WTC11 (cell line): ENCODE results near the gene ZSCAN4.

Source experiments
- CREB1 ChIP-seq: sonication (generic); formaldehyde crosslinking; IDR thresholded peaks from 2 replicates; pipeline ENCODE4 v1.8.0; 2023; ENCODE audit warnings: mild to moderate bottlenecking, missing genetic modification reagents
- CTCF ChIP-seq: fragments of 200-600 bp; IDR thresholded peaks from 2 replicates; pipeline ENCODE4 v1.8.0; 2022; ENCODE audit warnings: antibody characterized with exemption
- ESRRA ChIP-seq: sonication (generic); formaldehyde crosslinking; IDR thresholded peaks from 2 replicates; pipeline ENCODE4 v1.8.1; 2022; ENCODE audit warnings: mild to moderate bottlenecking, missing genetic modification reagents, borderline replicate concordance
- ZNF512 ChIP-seq: sonication (generic); formaldehyde crosslinking; IDR thresholded peaks from 2 replicates; pipeline ENCODE4 v1.8.1; 2022; ENCODE audit warnings: missing genetic modification reagents, borderline replicate concordance
- TF ChIP-seq, protein P1 (sequence below): sonication (generic); formaldehyde crosslinking; IDR thresholded peaks from 2 replicates; pipeline ENCODE4 v1.8.0; 2023; ENCODE audit warnings: missing genetic modification reagents, mild to moderate bottlenecking, borderline replicate concordance

DNA sequence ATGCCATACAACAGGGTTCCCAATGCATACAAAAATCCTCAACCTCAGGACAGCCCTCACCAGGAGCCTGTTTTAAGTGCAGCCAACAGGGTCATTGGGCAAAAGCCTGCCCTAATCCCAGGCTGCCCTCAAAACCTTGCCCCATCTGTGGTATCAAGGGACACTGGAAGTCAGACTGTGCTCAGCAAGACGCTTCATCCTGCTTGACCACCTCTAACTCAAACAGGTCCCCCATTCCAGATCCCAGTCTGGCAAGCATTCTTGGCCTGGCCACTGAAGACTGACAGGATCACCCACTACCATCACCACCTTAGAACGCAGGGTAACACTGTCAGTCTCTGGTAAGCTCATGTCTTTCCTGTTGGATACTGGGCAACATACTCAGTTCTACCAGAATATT lies 15.0 kb upstream of the ZSCAN4 start:
- TF ChIP-seq ZNF512 (CRISPR knock-in tag), result no peak
- TF ChIP-seq, protein P1, sequence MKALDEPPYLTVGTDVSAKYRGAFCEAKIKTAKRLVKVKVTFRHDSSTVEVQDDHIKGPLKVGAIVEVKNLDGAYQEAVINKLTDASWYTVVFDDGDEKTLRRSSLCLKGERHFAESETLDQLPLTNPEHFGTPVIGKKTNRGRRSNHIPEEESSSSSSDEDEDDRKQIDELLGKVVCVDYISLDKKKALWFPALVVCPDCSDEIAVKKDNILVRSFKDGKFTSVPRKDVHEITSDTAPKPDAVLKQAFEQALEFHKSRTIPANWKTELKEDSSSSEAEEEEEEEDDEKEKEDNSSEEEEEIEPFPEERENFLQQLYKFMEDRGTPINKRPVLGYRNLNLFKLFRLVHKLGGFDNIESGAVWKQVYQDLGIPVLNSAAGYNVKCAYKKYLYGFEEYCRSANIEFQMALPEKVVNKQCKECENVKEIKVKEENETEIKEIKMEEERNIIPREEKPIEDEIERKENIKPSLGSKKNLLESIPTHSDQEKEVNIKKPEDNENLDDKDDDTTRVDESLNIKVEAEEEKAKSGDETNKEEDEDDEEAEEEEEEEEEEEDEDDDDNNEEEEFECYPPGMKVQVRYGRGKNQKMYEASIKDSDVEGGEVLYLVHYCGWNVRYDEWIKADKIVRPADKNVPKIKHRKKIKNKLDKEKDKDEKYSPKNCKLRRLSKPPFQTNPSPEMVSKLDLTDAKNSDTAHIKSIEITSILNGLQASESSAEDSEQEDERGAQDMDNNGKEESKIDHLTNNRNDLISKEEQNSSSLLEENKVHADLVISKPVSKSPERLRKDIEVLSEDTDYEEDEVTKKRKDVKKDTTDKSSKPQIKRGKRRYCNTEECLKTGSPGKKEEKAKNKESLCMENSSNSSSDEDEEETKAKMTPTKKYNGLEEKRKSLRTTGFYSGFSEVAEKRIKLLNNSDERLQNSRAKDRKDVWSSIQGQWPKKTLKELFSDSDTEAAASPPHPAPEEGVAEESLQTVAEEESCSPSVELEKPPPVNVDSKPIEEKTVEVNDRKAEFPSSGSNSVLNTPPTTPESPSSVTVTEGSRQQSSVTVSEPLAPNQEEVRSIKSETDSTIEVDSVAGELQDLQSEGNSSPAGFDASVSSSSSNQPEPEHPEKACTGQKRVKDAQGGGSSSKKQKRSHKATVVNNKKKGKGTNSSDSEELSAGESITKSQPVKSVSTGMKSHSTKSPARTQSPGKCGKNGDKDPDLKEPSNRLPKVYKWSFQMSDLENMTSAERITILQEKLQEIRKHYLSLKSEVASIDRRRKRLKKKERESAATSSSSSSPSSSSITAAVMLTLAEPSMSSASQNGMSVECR, result no peak
- TF ChIP-seq ESRRA (CRISPR knock-in tag), result no peak
- no peak for TF ChIP-seq CTCF
- TF ChIP-seq CREB1 (CRISPR knock-in tag), result no peak
